ENCODE data around the gene CGRRF1.

CGRRF1 gene

DNA sequence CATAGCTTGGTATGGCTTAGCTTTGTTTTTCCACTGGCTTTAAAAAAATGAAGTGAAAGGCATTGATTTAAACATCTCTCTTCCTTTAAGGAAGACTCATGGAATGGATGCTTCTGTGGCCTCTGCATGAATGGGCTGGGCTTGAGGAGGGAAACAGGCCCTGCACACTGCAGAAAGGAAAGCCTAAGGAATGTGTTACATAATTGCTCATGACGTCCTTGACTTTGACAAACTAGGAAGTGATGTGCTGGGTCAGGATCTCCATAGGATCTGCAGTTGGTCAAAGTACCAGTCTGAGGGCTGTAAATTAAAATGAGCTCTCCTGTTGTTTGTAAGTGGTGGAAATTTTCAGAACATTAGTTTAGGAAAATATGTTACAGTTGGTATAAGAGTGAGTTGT is 69.9 kb downstream of the CGRRF1 start:
- DNase-seq: no peak

- no peak for DNase-seq
Observed at GRCh38 chr14:54580933-54581332, 71.2 kb downstream of the CGRRF1 start.

DNA sequence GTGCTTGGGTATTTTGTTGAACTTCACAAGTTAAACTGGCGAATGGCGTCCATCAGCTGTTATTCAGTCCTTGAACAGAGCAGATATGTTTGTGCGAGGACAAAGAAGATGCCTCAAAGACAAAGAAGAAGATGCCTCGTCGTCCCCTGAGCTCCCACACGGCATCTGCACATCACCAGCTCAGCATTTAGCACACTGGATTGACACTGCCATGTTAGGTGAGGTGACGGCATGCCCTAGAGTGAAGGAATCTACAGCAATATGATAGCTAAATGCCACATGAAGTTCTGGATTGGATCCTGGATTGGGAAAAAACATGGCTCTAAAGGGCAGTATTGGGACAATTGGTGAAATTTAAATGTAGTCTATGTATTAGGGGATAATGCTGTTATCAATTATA is 72.6 kb downstream of the CGRRF1 start:
- no peak for DNase-seq

DNA sequence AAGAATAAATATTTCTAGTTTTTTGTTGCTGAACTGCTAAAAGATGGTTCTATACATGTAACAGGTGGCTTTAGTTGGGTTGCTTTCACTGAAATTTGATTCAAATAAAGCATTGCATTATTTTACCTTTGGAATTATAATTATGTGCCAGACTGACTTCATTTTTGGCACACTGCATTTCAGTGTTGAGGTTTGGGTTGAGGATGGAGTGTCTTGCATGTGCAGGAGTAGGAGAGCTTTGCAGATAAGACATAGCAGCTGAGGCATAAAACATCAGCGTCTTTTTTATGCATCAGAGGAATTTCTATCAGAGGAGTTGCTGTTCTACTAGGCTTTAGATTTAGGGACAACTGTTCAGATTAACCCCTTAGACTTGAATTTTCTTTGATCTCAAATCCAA is 74.4 kb downstream of the CGRRF1 start:
- DNase-seq: no peak

- DNase-seq: no peak
Observed at GRCh38 chr14:54585214-54585613, 75.5 kb downstream of the CGRRF1 start.
